Kidney (tissue), 22 donors: ENCODE data around the gene QRFP. TPM values are rescaled to one million over a fixed set of nuclear protein-coding genes. Genes with fewer than 3 reads are reported as not detected.
A peak's percentile ranks its signal among the peaks of the same experiment; 100 is the strongest.

ENCODE experiments used
- DNase-seq, 5 donors: peaks; one replicate each; pipeline ENCODE4 v3.0.0-alpha.2; 2013 to 2020
- FAIRE-seq: peaks from 2 replicates; lab custom pipeline; 2012; peaks lifted over from hg19 to GRCh38; lab: Jason Lieb, UNC
- H3K27ac ChIP-seq, 2 donors: one replicate each; pipeline ENCODE4 v1.7.0; 2013; ENCODE audit warnings: low read depth in 2 of 2, low read length in 2 of 2, inconsistent platforms in 1 of 2
- H3K27me3 ChIP-seq: one replicate; pipeline ENCODE4 v1.7.1; 2013; ENCODE audit warnings: low read length, inconsistent platforms; ENCODE audit not compliant: control insufficient read depth, insufficient read depth
- H3K36me3 ChIP-seq, 3 donors: one replicate each; pipeline versions ENCODE4 v1.7.0 to v1.7.1; 2013; ENCODE audit warnings: low read length in 3 of 3, control low read depth in 1 of 3, inconsistent platforms in 1 of 3; ENCODE audit not compliant: insufficient read depth in 3 of 3, control insufficient read depth in 2 of 3
- H3K4me1 ChIP-seq, 3 donors: one replicate each; pipeline versions ENCODE4 v1.7.0 to v1.7.1; 2013; ENCODE audit warnings: low read length in 3 of 3, inconsistent platforms in 1 of 3, low read depth in 1 of 3; ENCODE audit not compliant: control insufficient read depth in 2 of 3, insufficient read depth in 2 of 3
- H3K4me3 ChIP-seq, 3 donors: one replicate each; pipeline versions ENCODE4 v1.7.0 to v1.8.1; 2013; ENCODE audit warnings: low read length in 3 of 3, control low read depth in 1 of 3, inconsistent platforms in 1 of 3
- H3K9ac ChIP-seq, 3 donors: one replicate each; pipeline versions ENCODE4 v1.7.0 to v1.7.1; 2013; ENCODE audit warnings: low read length in 3 of 3, control low read depth in 1 of 3, inconsistent platforms in 1 of 3
- H3K9me3 ChIP-seq, 3 donors: one replicate each; pipeline versions ENCODE4 v1.7.0 to v1.7.1; 2013; ENCODE audit warnings: low read length in 3 of 3, control low read depth in 1 of 3, inconsistent platforms in 1 of 3; ENCODE audit not compliant: control insufficient read depth in 2 of 3, insufficient read depth in 1 of 3
- intact Hi-C: fragments of 100-400 bp; cut with DNase I; formaldehyde crosslinking; loops from one replicate; pipeline ENCODE4 v1.11.1; 2022
- long read RNA-seq, 10 donors: library from polyadenylated mRNA in 1 of 10; unstranded in 1 of 10; transcript quantifications; one replicate each; pipeline ENCODE4 v2.0.0 and lab custom pipeline, GENCODE V29; 2021 to 2026
- polyA plus RNA-seq: library from polyadenylated mRNA; stranded (reverse); fragments of 350-450 nt; fragmentation: Illumina TruSeq; extraction: RNeasy Lipid Tissue Mini Kit (QIAGEN cat#74804); gene quantifications from one replicate; pipeline ENCODE4 v1.2.3, GENCODE V29; 2014; ENCODE audit warnings: low read depth, low replicate concordance; ENCODE audit not compliant: insufficient read depth
- total RNA-seq: library from RNA; stranded (reverse); fragmentation: NEBNext Ultra II Directional; extraction: Animal tissue kit (Norgen Biotek cat#: 25700); gene quantifications from one replicate; pipeline ENCODE4 v1.2.1, GENCODE V29; 2021
- TF ChIP-seq, protein P1 (sequence below): IDR thresholded peaks from 3 replicates; pipeline ENCODE4 v1.5.1; 2012; ENCODE audit warnings: mild to moderate bottlenecking, moderate library complexity, borderline replicate concordance; ENCODE audit not compliant: insufficient read depth; ENCODE audit errors: extremely low read depth
- donor health status: control.
- donor health status: control.
- donor health status: control.
- donor health status: control.
- donor health status: control.
- donor health status: DM: yes; HTN: yes; CAD: no.
- donor health status: Normal renal cell carcinoma (clear cell type).

QRFP gene
- not detected for total RNA-seq
- not detected for polyA plus RNA-seq
- long read RNA-seq, donor 1 = 0 reads
- long read RNA-seq, donor 2, partial matches to known transcripts = 0 of 1 reads
- long read RNA-seq, donor 2, other reads (novel, unspliced or antisense) = 0 of 1 reads
- long read RNA-seq, donor 3, partial matches to known transcripts = 0 of 2 reads
- long read RNA-seq, donor 3, other reads (novel, unspliced or antisense) = 0 of 2 reads
- long read RNA-seq, donor 4, partial matches to known transcripts = 0 of 1 reads
- long read RNA-seq, donor 4, other reads (novel, unspliced or antisense) = 0 of 1 reads
- long read RNA-seq, donor 5 = 0 reads
- long read RNA-seq, donor 6 = 0 reads
- long read RNA-seq, donor 7 = 0 reads
- long read RNA-seq, donor 8 = 0 reads
- long read RNA-seq, donor 9 = 0 reads
- long read RNA-seq, donor 10 = 0 reads

DNA sequence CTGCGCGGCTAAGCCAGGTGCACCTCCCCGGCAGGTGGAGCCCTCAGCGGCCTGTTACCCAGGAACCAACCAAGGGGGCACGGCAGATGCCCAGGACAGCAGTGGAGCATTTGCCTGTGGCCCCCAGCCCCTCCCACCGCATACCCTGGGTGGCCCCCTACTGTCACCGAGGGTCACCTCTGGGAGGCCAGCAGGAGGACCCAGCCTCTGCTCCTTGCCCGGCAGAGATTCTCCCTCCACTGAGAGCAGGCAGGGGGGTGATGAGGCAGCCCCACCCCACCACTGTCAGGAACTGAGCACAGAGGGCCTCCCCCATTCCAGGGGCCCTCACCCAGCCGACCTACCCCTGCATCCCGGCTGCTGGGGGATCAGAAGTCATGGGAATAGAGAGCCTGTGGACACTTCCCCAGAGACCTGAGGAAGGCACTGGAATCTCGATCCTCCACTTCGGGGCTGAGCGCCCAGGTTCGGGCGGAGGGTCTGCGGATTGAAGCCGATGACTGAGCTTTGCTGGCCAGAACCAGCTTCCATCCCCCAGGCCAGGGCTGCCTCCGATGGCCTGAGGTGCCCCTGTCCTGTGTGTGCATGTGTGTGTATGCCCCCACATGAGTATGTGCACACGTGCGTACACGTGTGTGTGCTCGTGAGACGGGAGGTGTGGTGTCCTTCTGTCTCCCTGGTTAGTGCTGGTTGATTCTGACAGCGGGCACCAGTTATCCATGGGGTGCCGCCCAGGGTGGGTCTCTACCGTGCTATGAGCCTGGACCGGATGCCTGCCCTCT, at the start of gene QRFP:
Gene QRFP, minus strand, starts transcription at position 580 of the 782 bp plus-strand sequence. CDS start 2,974 bp downstream, outside the sequence.
- Histone ChIP-seq H3K27ac (no peak within 1 kb of the TSS), H3K4me1 (no peaks in the 10 kb centered on the region), H3K9me3 (no peaks in the 10 kb centered on the region), H3K36me3 (no peaks in the 10 kb centered on the region), H3K9ac (no peak within 1 kb of the TSS), H3K4me3 (no peak within 1 kb of the TSS), H3K27me3 (no peaks in the 10 kb centered on the region)
- TF ChIP-seq, protein P1, sequence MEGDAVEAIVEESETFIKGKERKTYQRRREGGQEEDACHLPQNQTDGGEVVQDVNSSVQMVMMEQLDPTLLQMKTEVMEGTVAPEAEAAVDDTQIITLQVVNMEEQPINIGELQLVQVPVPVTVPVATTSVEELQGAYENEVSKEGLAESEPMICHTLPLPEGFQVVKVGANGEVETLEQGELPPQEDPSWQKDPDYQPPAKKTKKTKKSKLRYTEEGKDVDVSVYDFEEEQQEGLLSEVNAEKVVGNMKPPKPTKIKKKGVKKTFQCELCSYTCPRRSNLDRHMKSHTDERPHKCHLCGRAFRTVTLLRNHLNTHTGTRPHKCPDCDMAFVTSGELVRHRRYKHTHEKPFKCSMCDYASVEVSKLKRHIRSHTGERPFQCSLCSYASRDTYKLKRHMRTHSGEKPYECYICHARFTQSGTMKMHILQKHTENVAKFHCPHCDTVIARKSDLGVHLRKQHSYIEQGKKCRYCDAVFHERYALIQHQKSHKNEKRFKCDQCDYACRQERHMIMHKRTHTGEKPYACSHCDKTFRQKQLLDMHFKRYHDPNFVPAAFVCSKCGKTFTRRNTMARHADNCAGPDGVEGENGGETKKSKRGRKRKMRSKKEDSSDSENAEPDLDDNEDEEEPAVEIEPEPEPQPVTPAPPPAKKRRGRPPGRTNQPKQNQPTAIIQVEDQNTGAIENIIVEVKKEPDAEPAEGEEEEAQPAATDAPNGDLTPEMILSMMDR = no peak
- intact Hi-C loops = no loop called here
- DNase-seq = peak in 1 of 5 donors; percentile 41
- FAIRE-seq = no peak

GRCh38 chr9:130945173-130945572, 48.6 kb upstream of the QRFP start:
- H3K36me3 ChIP-seq = no peaks in the 10 kb centered on the region
- TF ChIP-seq, protein P1 = no peak
- no peak for FAIRE-seq
- H3K27me3 ChIP-seq = peaks cover 5% of the 10 kb centered on the region
- intact Hi-C loops = no loop called here
- no peaks in the 10 kb centered on the region for H3K9me3 ChIP-seq
- H3K9ac ChIP-seq = no peak overlapping the region
- DNase-seq = no peak
- H3K4me3 ChIP-seq = no peak overlapping the region
- peaks cover 0 to 2% (median 0%) of the 10 kb centered on the region in 3 donors for H3K4me1 ChIP-seq
- H3K27ac ChIP-seq = no peak overlapping the region

- Histone ChIP-seq H3K4me3 (no peak overlapping the region), H3K9me3 (no peaks in the 10 kb centered on the region), H3K27me3 (peaks cover 5% of the 10 kb centered on the region), H3K9ac (no peak overlapping the region), H3K36me3 (no peaks in the 10 kb centered on the region), H3K4me1 (peaks cover 0 to 2% (median 0%) of the 10 kb centered on the region in 3 donors), H3K27ac (no peak overlapping the region)
- FAIRE-seq = no peak
- TF ChIP-seq, protein P1 = no peak
- DNase-seq = peak in 1 of 5 donors; percentile 9
- intact Hi-C loops = no loop called here
These were observed 48.0 kb upstream of the QRFP start for GRCh38 chr9:130944510-130945058.
